Left lobe of liver (tissue), 2 donors: ENCODE results near the gene ARHGEF2. TPM values are rescaled to one million over a fixed set of nuclear protein-coding genes. Genes with fewer than 3 reads are reported as not detected.

Experiments used
- ATAC-seq: fragments of 200-7000 bp; cut with Tn5 transposase; one replicate; pipeline ENCODE4 v1.9.1; 2020; ENCODE audit warnings: mild to moderate bottlenecking, moderate library complexity
- DNase-seq: peaks from one replicate; pipeline ENCODE4 v3.0.0-alpha.2; 2020; ENCODE audit warnings: low spot score
- total RNA-seq: library from RNA; stranded (reverse); gene quantifications from one replicate; pipeline ENCODE4 v1.2.1, GENCODE V29; 2021
- donor health status: DM: no; HTN: no; CAD: no; lungs with moderate emphysema.
- donor health status: DM: no; HTN: yes; CAD: no.

Gene ARHGEF2
- total RNA-seq, 1 donor from 2014 or later = 6.5 TPM

DNA sequence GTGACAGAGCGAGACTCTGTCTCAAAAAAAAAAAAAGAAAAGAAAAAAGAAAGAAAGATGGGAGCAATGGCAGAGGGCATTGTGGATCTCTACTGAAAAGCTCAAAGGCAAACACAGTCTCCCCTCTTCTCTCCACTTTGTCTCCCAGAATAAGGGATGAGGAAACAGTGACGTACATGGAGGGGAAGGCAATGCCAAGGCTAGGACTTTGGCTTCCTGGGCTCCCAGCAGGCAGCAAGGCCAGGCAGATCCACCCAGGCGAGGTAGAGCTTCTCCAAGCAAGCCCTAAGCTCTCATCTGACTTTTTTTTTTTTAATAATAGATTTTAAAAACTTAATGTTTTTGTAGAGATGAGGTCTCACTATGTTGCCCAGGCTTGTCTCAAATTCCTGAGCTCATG lies 4.6 kb downstream of the ARHGEF2 start:
- DNase-seq (no peak), ATAC-seq (no peak)

- ATAC-seq = peak; percentile 75
- no peak for DNase-seq
Observed at GRCh38 chr1:155971910-155972809, 6.2 kb downstream of the ARHGEF2 start.

DNA sequence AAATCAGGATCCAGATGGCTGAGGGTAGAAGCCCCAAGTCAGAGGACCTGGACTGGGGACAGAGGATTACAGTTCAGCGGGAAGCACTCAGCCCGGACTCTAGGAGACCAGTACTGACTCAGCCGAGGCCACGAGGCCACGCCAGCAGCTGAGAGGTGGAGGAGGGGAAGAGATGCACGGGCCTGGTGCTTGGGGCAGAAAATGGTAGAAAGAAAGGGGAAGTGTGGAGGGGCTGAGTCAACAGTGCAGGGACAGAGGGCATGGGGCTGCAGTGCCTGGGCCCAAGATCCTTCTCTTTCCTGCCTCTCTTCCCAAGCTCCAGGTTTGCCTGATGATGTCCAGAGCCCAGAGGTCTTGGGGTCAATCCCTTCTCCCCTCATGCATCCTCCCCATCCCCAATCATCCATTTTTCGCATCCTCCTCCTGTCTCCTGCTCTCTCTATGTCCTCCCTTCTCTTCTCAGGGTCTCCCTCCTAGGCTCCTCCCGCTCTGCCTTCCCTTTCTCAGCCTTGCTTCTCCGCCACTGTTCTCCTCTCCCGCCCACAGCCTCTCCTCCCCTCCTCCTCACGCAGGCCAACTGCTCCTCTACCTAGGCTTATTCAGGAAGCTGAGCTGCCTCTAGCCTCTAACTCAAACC lies 7.7 kb downstream of the ARHGEF2 start:
- peak; percentile 45 for ATAC-seq
- no peak for DNase-seq

DNA sequence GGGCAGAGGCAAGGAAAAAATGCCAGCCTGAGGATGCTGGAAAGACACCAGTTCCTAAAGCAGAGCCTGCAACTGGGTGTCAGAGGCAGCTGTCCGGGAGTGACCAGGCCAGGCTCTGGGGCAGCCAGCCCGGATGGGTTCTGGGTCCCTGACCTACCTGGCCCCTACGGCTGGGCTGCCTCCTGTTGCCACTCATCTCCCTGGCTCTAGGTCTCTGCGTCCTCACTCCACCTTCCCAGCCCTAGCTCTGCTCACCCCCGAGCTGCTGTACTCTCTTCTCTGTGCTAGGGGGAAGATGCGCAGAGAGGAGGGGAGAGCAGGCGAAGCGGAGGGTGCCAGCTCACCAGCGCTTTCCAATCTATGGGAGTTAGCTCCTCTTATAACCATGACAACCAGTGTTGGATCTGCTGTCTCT lies 9.0 kb downstream of the ARHGEF2 start:
- ATAC-seq (no peak), DNase-seq (no peak)

DNA sequence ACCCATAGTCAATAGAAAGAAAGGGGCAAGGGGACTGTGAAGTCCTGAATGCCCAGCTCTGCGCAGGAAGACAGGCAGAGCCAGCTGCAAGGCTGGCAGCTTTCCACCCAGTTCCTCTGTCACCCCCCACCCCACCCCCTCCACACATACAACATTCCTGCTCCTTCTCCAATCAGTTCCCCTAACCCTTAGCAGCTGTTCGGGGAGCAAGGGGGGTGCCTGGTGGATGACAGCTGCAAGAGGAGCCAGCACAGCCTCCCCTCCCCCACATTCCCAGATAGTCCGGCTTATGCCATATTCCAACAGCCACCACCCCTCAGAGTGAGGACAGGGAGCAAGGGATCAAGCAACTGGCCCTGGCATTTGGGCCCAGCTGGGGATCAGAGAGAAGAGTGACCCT lies 9.7 kb downstream of the ARHGEF2 start:
- ATAC-seq = no peak
- DNase-seq = no peak

DNA sequence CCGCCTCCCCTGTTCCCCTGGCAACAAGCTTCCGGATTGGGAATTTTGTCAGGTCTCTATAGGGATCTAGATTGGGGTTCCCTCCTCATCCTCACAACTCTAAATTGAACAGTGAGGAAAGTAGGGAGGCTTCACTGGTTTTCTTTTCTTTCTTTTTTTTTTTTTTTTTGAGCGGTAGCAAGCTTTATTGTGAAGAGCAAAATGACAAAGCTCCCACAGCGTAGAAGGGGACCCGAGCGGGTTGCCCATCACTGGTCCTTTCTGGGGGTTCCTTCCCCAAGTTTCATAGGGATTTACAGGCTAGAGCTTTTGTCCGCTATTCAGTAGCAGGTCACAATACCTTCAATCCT lies 10.3 kb downstream of the ARHGEF2 start:
- ATAC-seq = no peak
- DNase-seq = no peak

DNA sequence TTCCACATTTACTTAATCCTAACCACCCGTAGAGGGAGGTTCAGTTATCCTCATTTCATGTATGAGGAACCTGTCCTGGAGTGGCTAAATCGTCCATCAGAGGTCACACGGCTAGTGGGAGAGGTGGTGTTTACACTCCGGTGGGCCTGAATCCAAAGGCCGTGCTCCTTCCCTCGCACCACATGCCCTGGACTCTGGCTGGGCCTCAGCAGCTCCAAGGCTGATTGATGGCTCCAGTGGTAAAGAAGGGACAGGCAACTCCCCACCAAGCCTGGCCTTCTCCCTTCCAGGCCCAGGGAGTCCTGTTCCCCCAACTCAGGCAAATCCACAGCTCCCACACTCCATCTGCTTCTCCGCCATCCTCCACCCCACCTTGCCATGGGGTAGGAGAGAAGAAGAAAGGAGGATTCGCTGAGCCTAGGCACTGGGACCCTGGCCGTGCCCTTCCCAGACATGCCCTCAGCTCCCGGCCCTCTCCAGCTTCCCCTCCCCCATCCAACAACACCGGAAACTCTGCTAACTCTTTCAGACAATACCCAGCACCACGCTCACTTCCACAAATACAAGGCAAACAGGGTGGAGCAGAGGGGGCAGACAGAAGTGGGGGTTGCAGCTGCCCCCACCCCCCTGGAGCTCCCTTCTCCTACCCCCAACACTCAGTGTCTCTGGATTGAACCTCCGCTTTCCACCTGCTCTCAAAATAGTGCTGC lies 10.9 kb downstream of the ARHGEF2 start:
- ATAC-seq (peak; percentile 54), DNase-seq (no peak)

DNA sequence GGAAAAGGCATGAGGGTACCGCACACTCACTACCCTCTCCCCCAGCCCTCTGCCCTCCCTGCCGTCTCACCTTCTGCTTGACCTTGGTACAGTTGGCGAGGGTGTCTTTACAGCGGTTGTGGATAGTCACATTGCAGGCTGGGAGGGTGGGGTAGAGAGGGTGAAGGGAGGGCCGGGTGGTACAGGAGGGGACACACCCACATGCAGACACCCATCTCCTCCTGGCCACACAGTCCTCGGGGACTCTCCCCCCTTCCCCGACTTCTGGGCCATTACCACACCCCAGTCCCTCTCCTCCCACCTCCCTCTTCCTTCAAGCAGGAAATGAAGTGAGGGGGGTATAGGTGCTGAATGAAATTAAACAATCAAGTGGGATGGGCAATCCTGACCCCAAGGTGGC lies 11.6 kb downstream of the ARHGEF2 start:
- ATAC-seq (no peak), DNase-seq (no peak)

DNA sequence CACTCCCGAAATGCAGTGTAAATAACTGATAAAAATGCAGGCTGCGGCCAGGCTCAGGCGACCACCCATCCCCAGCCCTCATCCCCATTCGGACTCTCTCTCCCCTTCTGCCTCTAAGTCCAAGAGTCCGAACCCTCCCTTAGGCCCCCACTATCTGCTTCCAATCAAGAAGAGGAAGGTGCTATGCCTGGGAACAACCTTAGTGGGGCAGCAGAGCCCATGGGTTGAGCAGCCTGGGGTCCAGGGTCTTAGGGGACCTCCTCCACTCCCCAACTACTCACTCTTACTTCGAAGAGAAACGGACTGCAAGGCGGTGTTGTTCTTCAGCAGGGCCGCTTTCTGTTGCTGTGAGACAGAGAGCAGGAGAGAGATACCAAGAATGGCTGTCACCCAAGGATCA lies 12.2 kb downstream of the ARHGEF2 start:
- DNase-seq (no peak), ATAC-seq (no peak)

DNA sequence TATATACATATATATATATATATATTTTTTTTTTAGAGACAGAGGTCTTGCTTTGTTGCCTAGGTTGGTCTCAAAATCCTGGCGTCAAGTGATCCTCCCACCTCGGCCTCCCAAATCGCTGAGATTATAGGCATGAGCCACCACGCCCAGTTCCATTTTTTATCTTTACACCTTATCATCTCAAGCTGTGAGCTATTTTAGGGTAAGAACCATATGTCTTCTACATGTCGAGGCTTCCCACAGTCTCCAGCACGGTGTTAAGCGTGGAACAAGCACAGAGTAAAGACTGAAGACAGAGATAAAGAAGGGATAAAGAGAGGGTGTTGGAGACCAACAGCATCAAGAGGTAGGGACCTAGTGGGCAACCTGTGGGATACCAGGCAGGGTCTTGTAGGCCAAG lies 14.2 kb downstream of the ARHGEF2 start:
- ATAC-seq (no peak), DNase-seq (no peak)

- DNase-seq (no peak), ATAC-seq (peak; percentile 20)
Observed at GRCh38 chr1:155962599-155963211, 15.6 kb downstream of the ARHGEF2 start.

DNA sequence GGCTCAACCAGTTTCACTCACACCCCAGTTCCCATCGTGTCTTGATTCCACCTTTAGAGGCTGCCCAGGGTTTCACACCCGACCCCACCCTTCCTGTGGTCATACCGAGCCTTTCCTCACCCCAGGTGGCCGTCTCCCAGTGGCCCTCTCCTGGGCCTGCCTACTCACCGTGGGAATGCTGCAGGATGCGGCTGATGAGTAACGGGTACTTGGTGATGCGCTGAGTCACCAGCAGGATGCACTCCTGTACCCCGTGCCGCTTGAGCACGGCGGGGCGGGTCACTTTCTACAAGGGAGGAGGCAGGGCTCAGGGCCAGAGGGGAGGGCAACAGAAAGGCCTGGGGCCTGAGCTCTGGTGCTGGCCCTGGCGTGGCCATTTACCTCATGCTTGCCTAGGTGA lies 16.4 kb downstream of the ARHGEF2 start:
- DNase-seq (no peak), ATAC-seq (peak; percentile 55)

DNA sequence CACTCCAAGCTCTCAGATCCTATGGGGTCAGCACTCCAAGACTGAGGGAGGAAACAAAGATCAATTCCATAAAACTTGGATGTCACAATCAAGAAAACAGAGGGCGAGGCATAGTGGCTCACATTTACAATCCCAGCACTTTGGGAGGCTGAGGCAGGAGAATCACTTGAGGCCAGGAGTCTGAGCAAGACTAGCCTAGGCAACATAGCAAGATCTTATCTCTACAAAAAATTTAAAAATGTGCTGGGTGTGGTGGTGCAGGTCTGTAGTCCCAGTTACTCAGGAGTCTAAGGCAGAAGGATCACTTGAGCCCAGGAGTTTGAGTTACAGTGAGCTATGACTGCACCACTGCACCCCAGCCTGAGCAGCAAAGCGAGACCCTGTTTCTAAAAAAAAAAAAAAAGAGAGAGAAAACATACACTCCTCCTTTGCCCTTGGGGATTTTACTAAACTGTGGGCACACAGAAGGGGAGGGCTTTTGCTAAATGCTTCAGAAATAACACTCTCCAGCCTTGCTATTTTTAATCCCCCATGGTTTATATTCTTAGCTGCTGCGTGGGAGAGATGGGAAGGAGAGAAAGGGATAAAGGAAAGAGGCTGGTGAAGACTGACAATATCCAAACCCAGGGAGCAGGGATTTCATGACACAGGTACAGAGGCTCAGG lies 18.1 kb downstream of the ARHGEF2 start:
- DNase-seq = no peak

DNA sequence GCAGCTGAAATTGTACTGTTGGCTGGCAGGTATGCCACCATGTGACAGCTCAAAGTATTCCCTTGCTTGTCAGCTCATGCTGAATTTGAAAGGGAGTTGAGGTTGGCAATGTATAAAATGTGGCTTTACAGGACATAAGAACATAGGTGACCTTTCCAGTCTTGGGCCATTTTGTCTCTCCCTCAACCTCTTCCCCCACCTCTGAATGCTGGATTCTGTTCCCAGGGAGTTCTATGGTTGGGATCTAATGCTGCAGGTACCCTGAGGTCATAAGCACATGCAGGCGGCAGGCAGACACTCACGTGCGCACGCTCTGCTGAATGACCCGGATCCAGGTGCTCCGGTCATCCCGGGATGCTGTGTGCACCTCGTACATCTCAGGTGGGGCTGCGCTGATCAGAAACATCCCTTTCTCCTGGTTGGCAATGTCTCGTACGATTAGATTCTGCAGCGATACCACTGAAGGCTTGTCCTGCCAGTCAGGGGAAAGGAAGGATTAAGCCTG lies 20.9 kb downstream of the ARHGEF2 start:
- no peak for DNase-seq
- ATAC-seq = no peak

More for the DNA sequence above, 18.1 kb downstream of the ARHGEF2 start:
- ATAC-seq = no peak

GRCh38 chr1:155954645-155955044 lies 23.7 kb downstream of the ARHGEF2 start:
- DNase-seq = no peak
- no peak for ATAC-seq

GRCh38 chr1:155952505-155952890 lies 25.8 kb downstream of the ARHGEF2 start:
- no peak for DNase-seq
- ATAC-seq = no peak

DNA sequence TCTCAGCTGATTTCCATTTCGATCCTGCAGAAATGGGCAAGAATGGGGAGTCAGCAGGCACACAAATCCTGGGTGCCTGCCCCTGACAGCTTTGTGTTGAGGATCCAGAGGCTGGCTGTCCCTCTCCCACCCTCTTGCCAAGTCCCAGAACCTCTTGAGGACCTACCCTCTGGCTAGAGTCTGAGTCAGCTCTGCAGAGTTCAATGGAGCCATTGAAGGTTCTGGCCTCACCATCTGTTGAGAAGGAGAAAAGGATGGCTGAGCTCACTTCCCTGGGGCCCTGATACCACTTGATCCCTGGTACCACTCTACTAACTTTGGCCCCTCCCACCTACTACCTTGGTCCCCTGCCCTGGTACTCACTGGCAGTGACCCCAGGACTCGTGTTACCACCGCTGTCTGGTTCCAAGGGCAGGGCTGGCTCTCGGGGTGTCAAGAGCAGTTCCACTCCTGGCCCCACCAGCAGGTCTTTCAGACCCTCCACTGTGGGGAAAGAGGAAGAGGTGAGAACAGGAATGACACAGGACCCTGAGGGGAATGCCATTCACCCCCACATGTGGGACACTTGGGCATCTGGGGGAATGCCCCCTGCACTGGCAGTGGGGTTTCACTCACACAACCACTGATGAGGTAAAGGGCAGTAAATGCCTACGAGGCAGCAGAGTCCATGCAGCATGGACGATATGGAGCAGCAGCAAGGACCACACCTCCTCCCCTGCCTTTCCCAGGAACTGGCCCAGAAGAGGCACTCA lies 26.4 kb downstream of the ARHGEF2 start:
- no peak for ATAC-seq
- no peak for DNase-seq

- ATAC-seq (no peak), DNase-seq (no peak)
Observed at GRCh38 chr1:155950829-155951228, 27.5 kb downstream of the ARHGEF2 start.

GRCh38 chr1:155947741-155948140 lies 30.6 kb downstream of the ARHGEF2 start:
- ATAC-seq = no peak
- no peak for DNase-seq

- DNase-seq = no peak
- ATAC-seq = no peak
Observed at GRCh38 chr1:155947292-155947691, 31.1 kb downstream of the ARHGEF2 start.
